Uterus (tissue), 2 donors: Measurements from ENCODE around the gene DNASE2.

ENCODE experiments used
- CTCF ChIP-seq, 4 experiments: fragments of 200-600 bp in 2 of 4; fragments of 450-650 bp in 2 of 4; sonication (generic) in 2 of 4; IDR thresholded peaks; one replicate each; pipeline ENCODE4 v1.5.1; 2016 to 2019; ENCODE audit warnings: antibody characterized with exemption in 4 of 4, mild to moderate bottlenecking in 2 of 4, moderate library complexity in 1 of 4
- POLR2A ChIP-seq, 2 donors: fragments of 450-650 bp; IDR thresholded peaks; one replicate each; pipeline ENCODE4 v1.6.1; 2016; ENCODE audit warnings: antibody characterized with exemption in 2 of 2, mild to moderate bottlenecking in 1 of 2, moderate library complexity in 1 of 2

GRCh38 chr19:12856653-12857052 lies 24.6 kb downstream of the DNASE2 start:
- no peak for TF ChIP-seq CTCF (IDR thresholded peaks at IDR 0.05)
- TF ChIP-seq POLR2A (IDR thresholded peaks at IDR 0.05), result no peak
